DND-41 (cell line): ENCODE measurements around the gene CCND1.

Experiments
- CTCF ChIP-seq: IDR thresholded peaks from 2 replicates; pipeline ENCODE4 v1.5.1; 2012; ENCODE audit warnings: borderline replicate concordance, low read length, moderate library complexity, mild to moderate bottlenecking; ENCODE audit not compliant: poor library complexity, severe bottlenecking; ENCODE audit errors: extremely low read depth
- EZH2 ChIP-seq: IDR thresholded peaks from 3 replicates; pipeline ENCODE4 v1.6.1; 2012; ENCODE audit warnings: borderline replicate concordance, low read depth, mild to moderate bottlenecking, moderate library complexity, low read length, inconsistent platforms; ENCODE audit not compliant: severe bottlenecking

DNA sequence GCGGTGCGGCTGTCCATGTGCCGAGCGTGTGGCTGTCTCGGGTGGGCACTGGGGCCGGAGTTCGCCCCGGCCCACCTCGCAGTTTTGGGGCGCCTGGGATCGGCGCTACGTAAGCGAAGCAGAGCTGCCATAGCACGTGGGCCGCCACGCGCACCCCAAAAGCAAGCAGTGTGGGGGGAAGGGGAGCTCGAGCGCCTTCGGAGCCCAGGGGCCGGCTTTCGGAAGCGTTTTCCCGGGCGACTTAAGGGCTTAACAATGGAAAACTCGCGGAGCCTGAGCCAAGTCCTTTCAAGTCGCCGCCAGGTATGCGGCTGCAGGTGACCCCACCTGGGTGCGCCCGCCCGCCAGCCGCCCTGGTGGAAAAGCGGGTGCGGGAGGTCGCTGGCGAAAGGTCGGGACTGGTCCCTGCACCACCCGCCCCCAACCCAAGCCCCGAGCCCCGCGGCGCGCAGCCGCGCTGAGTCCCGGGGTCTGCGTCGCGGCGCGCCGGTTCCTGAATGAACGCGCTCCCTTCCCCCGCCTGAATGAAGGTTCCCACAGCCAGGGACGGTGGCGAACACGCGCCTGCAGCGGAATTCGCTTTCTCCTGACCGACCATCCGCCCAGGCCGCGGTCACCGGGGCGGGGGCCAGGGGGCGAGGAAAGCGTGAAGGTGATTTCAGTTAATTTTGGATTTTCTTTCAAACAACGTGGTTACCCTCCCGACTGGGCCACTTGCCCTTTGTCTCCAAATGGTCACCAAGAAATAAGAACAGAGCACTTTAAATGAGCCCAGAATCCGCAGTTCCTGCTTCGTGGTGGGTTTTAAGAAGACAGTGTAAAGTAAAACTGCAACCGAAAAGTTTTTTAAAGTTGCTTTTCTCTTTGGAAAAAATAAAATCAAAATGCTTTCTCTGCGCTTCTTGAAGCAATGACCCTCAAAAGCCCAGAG, 2.8 kb upstream of the CCND1 start:
- TF ChIP-seq CTCF (no peak), EZH2 (no peak)
